ENCODE results near the gene BCAM.

DNA sequence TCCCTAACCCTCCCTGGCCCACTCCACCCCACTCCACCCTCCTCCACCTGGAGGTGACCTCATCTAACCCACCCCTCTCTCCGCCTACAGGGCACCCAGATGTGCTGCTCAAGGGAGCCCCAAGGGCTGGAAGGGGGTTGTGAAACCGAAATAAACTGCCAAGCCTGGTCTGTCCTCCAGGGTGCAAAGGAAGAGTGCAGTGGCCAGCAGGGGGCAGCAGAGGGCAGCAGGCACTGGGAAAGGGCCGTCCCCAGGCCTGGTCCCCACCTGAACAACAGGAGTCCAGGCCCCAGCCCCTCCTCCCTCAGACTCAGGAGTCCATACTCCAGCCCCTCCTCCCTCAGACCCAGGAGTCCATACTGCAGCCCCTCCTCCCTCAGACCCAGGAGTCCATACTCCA, 8.4 kb upstream of the BCAM start:
- TF ChIP-seq POLR2A (IDR thresholded peaks at IDR 0.05), result no peak
- peak; percentile 90 to 97 (median 92) for TF ChIP-seq CTCF (IDR thresholded peaks at IDR 0.05 in 8 of 11, conservative IDR thresholded peaks at IDR 0.05 in 3 of 11)
